ENCODE measurements around the gene SDK1.

DNA sequence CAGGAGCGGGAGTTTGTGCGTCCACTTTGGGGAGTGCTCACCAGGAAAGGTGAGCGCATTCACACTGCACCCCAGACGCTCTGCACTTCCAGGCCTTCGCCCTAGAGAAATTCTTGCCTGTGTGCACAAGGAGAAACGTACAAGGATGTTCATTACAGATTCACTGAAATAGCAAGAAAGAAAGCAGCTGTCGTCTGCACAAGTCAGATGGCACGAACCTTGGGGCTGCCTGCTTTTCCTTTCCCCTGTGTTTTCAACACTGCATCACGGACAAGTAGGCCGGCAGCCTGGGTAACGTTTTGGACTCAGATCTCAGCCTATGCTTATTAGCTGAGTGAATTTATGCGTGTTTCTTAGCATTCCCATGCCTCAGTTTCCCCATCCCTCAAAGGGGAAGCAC, 834.2 kb downstream of the SDK1 start:
- TF ChIP-seq, protein P1, sequence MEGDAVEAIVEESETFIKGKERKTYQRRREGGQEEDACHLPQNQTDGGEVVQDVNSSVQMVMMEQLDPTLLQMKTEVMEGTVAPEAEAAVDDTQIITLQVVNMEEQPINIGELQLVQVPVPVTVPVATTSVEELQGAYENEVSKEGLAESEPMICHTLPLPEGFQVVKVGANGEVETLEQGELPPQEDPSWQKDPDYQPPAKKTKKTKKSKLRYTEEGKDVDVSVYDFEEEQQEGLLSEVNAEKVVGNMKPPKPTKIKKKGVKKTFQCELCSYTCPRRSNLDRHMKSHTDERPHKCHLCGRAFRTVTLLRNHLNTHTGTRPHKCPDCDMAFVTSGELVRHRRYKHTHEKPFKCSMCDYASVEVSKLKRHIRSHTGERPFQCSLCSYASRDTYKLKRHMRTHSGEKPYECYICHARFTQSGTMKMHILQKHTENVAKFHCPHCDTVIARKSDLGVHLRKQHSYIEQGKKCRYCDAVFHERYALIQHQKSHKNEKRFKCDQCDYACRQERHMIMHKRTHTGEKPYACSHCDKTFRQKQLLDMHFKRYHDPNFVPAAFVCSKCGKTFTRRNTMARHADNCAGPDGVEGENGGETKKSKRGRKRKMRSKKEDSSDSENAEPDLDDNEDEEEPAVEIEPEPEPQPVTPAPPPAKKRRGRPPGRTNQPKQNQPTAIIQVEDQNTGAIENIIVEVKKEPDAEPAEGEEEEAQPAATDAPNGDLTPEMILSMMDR (IDR thresholded peaks at IDR 0.05) = no peak
- no peak for TF ChIP-seq POLR2A (IDR thresholded peaks at IDR 0.05)
